NCI-H187 treated with DMSO at 0.1 percent for 48 hours (cell line): Measurements from ENCODE around the gene RBP3.

Experiments
- DNase-seq: peaks from one replicate; lab custom pipeline; 2025; lab: John Stamatoyannopoulos, UW

Gene RBP3

GRCh38 chr10:47336387-47337134 is 11.6 kb upstream of the RBP3 start:
- DNase-seq = no peak

DNA sequence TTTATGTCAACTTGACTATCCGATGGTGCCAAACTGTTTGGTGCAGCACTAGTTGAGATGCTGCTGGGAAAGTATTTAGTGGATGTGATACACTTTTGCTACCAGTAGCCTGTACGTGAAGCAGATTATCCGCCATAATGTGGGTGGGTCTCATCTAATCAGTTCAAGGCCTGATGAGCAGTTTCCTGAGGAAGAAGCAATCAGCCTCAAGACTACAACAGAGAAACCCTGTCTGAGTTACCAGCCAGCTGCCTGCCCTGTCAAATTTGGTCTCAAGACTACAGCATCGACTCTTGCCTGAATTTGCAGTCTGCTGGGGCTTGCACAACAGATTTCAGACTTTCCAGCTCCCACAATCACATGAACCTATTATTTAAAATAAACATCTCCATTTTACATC is 10.9 kb upstream of the RBP3 start:
- no peak for DNase-seq

GRCh38 chr10:47339186-47339735 is 8.9 kb upstream of the RBP3 start:
- DNase-seq = no peak

GRCh38 chr10:47339759-47340607 is 8.2 kb upstream of the RBP3 start:
- no peak for DNase-seq

DNA sequence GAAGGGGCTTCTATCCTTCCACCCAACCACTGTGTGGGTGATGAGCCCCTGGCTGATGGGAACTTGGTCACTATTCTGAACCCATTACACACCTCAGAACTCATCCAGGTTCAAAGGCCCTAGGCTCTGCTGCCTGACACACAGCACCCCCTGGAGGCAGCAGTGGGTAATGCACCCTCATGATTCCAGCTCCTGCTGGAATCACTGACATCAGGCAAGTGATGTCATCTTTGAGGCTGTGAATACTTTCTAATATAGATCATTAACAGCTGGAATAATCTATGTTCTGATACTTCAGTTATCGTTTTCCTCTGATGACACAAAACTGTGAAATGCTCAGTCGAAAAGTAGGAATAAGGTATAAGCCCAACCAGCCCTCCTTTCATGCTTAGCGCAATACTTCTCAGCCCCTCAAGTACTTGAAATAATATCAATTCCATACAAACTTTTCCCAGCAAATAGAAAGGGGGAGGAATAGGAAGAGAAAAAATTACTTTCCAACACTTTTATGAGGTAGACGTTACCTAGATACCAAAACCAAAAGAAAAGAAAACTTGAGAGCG is 7.5 kb upstream of the RBP3 start:
- no peak for DNase-seq

DNA sequence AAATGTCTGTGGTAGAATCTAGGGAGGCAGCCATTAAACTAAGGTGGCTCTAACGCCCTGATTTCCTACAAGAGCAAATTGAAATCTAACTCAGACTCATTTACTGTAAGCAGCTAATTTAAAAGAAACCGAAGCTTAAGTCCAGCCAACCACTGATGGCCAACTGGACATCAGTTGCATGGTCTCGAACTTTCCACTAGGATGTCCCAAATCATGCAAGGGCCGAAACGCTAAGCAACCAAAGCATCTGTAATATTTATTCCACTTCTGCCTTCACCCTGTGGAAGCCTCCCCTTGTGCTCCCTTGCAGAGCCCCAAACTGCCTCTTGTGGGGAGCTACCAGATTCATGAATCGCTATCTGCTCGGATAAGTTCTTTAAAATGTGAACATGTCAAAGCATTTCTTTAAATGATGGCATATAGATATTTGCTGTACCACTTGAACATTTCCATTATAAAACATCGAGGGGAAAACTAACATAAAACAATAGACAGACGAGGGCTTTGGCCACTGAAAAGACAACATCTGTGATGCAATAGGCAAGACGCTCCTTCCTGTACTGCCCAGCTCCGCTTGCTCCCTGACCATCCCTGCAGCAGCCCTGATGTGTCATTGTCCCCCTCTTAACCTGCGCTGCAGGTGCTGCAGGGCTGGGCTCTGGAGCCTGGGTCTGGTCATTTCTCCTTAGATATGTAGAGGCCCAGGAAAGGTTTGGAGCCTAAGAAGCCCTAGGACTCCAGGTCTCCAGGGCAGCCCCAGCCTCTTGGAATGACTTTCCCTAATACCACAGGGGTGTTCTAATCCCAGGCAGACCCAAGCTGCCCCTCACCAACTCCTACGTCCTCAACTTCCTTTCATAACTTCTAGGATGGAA is 2.9 kb upstream of the RBP3 start:
- no peak for DNase-seq

- no peak for DNase-seq
These were observed 1.4 kb upstream of the RBP3 start for GRCh38 chr10:47346581-47347302.

DNA sequence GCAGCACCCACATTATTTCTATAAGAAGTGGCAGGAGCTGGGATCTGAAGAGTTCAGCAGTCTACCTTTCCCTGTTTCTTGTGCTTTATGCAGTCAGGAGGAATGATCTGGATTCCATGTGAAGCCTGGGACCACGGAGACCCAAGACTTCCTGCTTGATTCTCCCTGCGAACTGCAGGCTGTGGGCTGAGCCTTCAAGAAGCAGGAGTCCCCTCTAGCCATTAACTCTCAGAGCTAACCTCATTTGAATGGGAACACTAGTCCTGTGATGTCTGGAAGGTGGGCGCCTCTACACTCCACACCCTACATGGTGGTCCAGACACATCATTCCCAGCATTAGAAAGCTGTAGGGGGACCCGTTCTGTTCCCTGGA is 874 bp upstream of the RBP3 start:
- DNase-seq = no peak

- DNase-seq = no peak
These were observed 703 bp downstream of the RBP3 start for GRCh38 chr10:47348661-47349470.

GRCh38 chr10:47349516-47349915 is 1.4 kb downstream of the RBP3 start:
- no peak for DNase-seq

DNA sequence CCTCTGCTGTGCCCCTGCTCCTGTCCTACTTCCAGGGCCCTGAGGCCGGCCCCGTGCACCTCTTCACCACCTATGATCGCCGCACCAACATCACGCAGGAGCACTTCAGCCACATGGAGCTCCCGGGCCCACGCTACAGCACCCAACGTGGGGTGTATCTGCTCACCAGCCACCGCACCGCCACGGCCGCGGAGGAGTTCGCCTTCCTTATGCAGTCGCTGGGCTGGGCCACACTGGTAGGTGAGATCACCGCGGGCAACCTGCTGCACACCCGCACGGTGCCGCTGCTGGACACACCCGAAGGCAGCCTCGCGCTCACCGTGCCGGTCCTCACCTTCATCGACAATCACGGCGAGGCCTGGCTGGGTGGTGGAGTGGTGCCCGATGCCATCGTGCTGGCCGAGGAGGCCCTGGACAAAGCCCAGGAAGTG is 1.8 kb downstream of the RBP3 start:
- DNase-seq = no peak

DNA sequence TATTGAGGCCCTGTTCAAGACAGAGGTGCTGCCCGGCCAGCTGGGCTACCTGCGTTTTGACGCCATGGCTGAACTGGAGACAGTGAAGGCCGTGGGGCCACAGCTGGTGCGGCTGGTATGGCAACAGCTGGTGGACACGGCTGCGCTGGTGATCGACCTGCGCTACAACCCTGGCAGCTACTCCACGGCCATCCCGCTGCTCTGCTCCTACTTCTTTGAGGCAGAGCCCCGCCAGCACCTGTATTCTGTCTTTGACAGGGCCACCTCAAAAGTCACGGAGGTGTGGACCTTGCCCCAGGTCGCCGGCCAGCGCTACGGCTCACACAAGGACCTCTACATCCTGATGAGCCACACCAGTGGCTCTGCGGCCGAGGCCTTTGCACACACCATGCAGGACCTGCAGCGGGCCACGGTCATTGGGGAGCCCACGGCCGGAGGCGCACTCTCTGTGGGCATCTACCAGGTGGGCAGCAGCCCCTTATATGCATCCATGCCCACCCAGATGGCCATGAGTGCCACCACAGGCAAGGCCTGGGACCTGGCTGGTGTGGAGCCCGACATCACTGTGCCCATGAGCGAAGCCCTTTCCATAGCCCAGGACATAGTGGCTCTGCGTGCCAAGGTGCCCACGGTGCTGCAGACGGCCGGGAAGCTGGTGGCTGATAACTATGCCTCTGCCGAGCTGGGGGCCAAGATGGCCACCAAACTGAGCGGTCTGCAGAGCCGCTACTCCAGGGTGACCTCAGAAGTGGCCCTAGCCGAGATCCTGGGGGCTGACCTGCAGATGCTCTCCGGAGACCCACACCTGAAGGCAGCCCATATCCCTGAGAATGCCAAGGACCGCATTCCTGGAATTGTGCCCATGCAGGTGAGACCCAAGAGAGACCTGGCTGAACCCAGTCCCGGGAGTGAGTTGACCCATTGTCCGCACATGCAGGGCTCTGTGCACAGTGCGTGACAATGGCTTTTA is 2.8 kb downstream of the RBP3 start:
- DNase-seq = no peak

GRCh38 chr10:47351899-47352815 is 4.0 kb downstream of the RBP3 start:
- no peak for DNase-seq

DNA sequence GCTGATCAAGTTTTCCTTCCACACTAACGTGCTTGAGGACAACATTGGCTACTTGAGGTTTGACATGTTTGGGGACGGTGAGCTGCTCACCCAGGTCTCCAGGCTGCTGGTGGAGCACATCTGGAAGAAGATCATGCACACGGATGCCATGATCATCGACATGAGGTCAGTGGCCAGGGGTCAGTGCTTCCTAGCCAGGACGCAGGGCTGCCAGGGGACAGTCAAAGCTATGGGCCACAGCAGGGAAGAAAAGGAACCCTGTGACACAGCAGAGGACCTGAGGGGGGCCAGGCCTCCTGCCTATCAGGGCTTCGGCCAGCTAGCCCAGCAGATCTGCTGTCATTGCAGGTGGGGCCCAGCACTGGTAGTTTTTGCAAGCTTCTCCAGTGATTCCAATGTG is 5.2 kb downstream of the RBP3 start:
- no peak for DNase-seq

DNA sequence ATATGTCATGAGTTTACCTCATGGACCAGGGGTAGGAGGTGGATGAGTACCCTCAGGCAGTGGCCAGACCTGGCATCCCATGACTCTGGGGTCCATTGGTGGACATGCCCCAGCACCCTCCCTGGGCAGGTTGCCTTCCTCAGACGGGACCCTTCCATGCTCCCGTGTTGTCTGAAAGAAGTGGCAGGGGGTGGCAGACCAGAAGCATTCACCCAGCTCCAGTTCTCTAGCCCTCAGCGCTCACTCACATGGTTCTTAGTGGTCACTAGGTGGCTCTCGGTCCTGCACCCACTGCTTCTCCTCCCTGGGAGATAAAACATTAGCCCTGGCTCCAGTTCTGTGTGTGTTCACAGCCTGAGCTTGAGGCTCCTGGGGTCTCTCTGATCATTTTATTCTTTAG is 6.0 kb downstream of the RBP3 start:
- no peak for DNase-seq

DNA sequence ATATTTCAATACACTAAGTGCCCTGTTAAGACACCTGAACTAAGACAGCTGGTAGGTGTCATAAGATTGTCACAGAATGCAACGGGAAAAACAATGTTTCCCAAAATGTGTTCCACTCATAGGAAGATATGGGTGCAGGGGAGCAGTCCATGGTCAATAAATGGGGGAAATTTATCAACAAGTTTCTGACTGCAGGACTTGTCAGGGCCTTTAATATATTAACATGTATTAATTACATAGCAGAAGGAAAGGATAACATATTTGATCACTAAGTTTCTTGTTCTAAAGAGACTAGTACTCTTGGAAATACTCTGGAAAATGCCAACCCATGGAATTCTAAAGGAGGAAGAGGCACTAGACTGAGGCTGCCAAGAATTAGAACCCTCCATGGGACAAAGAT is 6.7 kb downstream of the RBP3 start:
- no peak for DNase-seq

GRCh38 chr10:47356708-47357107 is 8.5 kb downstream of the RBP3 start:
- no peak for DNase-seq

GRCh38 chr10:47357131-47357582 is 9.0 kb downstream of the RBP3 start:
- DNase-seq = no peak
